ACC112 (cell line): ENCODE data around the gene IL15RA.

ENCODE experiments used
- H2AFZ ChIP-seq: fragments of 200-600 bp; sonication (generic); one replicate; pipeline ENCODE4 v1.6.0; 2017; ENCODE audit warnings: antibody characterized with exemption, low read length; ENCODE audit not compliant: unreplicated experiment
- H3K27ac ChIP-seq: fragments of 200-600 bp; sonication (generic); 2 replicates; pipeline ENCODE4 v1.5.1; 2014; ENCODE audit warnings: low read depth, mild to moderate bottlenecking, antibody characterized with exemption, low read length, moderate library complexity
- H3K27me3 ChIP-seq: fragments of 200-600 bp; sonication (generic); 2 replicates; pipeline ENCODE4 v1.6.1; 2014; ENCODE audit warnings: mild to moderate bottlenecking, antibody characterized with exemption, low read length, moderate library complexity, mixed read lengths; ENCODE audit not compliant: insufficient read depth
- H3K36me3 ChIP-seq: fragments of 200-600 bp; sonication (generic); 2 replicates; pipeline ENCODE4 v1.6.1; 2016; ENCODE audit warnings: mild to moderate bottlenecking, antibody characterized with exemption, low read length, moderate library complexity, mixed read lengths; ENCODE audit not compliant: insufficient read depth
- H3K4me1 ChIP-seq: fragments of 200-600 bp; sonication (generic); one replicate; pipeline ENCODE4 v1.6.1; 2016; ENCODE audit warnings: low read length, mixed read lengths; ENCODE audit not compliant: insufficient read depth, unreplicated experiment, control insufficient read depth
- H3K4me3 ChIP-seq: fragments of 200-600 bp; sonication (generic); 2 replicates; pipeline ENCODE4 v1.5.1; 2014; ENCODE audit warnings: mild to moderate bottlenecking, low read depth, low read length
- H3K79me2 ChIP-seq: fragments of 200-600 bp; sonication (generic); one replicate; pipeline ENCODE4 v1.6.0; 2016; ENCODE audit warnings: low read length; ENCODE audit not compliant: control insufficient read depth, unreplicated experiment, insufficient read depth

The IL15RA gene

GRCh38 chr10:5960070-5960972 is 17.0 kb downstream of the IL15RA start:
- Histone ChIP-seq H3K36me3 (no peaks in the 10 kb centered on the region), H2AFZ (no peak overlapping the region), H3K4me1 (peaks cover 10% of the 10 kb centered on the region), H3K4me3 (no peak overlapping the region), H3K27ac (no peak overlapping the region), H3K27me3 (no peaks in the 10 kb centered on the region), H3K79me2 (no peaks in the 10 kb centered on the region)

GRCh38 chr10:5959581-5960069 is 17.7 kb downstream of the IL15RA start:
- Histone ChIP-seq H3K4me3 (no peak overlapping the region), H3K27me3 (no peaks in the 10 kb centered on the region), H3K79me2 (no peaks in the 10 kb centered on the region), H2AFZ (no peak overlapping the region), H3K4me1 (peaks cover 10% of the 10 kb centered on the region), H3K27ac (no peak overlapping the region), H3K36me3 (no peaks in the 10 kb centered on the region)

DNA sequence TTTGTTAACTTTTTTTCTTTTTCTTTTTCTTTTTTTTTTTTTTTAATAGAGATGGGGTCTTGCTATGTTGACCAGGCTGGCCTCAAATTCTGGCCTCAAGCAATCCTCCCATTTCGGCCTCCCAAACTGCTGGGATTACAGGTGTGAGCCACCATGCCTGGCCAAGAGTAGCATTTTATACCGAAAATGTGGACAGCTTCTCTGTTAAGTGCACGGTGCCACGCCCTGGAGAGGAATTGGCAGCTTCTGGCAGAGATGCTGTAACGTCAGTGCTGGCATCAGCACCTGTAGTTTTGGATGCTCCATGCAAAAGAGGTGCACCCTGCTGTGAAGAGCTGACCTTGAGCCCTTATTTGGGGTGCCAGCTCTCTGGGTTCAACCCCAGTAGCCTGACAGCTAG is 18.2 kb downstream of the IL15RA start:
- H3K4me3 ChIP-seq: no peak overlapping the region
- no peak overlapping the region for H2AFZ ChIP-seq
- H3K27ac ChIP-seq: no peak overlapping the region

GRCh38 chr10:5958675-5959074 is 18.7 kb downstream of the IL15RA start:
- Histone ChIP-seq H3K4me1 (peaks cover 10% of the 10 kb centered on the region), H2AFZ (no peak overlapping the region), H3K27me3 (no peaks in the 10 kb centered on the region), H3K4me3 (no peak overlapping the region), H3K79me2 (no peaks in the 10 kb centered on the region), H3K36me3 (no peaks in the 10 kb centered on the region), H3K27ac (no peak overlapping the region)

More for the DNA sequence above, 18.2 kb downstream of the IL15RA start:
- Histone ChIP-seq H3K27me3 (no peaks in the 10 kb centered on the region), H3K36me3 (no peaks in the 10 kb centered on the region), H3K79me2 (no peaks in the 10 kb centered on the region), H3K4me1 (peaks cover 10% of the 10 kb centered on the region)

- Histone ChIP-seq H3K27ac (no peak overlapping the region), H3K4me1 (peaks cover 10% of the 10 kb centered on the region), H3K36me3 (no peaks in the 10 kb centered on the region), H3K27me3 (no peaks in the 10 kb centered on the region), H2AFZ (no peak overlapping the region), H3K79me2 (no peaks in the 10 kb centered on the region), H3K4me3 (no peak overlapping the region)
Observed at GRCh38 chr10:5958077-5958476, 19.3 kb downstream of the IL15RA start.

- Histone ChIP-seq H3K27ac (no peak overlapping the region), H3K4me1 (peaks cover 13% of the 10 kb centered on the region), H3K4me3 (no peak overlapping the region)
Observed at GRCh38 chr10:5956146-5956936, 21.0 kb downstream of the IL15RA start.

DNA sequence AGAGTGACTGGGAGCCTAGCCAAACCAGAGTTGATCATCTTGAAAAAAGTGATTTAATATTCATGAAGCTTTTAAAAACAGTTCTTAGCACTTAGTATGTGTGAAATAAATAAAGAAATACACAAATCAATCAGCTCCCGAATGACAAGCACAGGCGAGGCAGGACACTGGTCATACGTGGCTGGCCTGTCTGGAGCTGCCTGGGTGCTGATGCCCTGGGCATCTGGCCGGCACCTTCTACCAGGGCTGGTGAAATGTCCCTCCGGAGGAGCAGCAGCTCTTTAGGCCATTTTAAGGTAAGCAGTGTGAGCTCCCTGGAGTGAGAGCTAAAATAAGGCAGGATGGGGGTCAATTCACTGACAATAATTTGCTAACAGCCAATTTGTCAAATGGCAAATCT is 23.7 kb downstream of the IL15RA start:
- Histone ChIP-seq H3K79me2 (no peaks in the 10 kb centered on the region), H3K27me3 (no peaks in the 10 kb centered on the region), H3K4me3 (no peak overlapping the region), H3K27ac (no peak overlapping the region), H2AFZ (no peak overlapping the region), H3K36me3 (no peaks in the 10 kb centered on the region), H3K4me1 (peaks cover 21% of the 10 kb centered on the region)

More at GRCh38 chr10:5956146-5956936, 21.0 kb downstream of the IL15RA start:
- H3K36me3 ChIP-seq: no peaks in the 10 kb centered on the region
- H2AFZ ChIP-seq: no peak overlapping the region
- H3K27me3 ChIP-seq: no peaks in the 10 kb centered on the region
- H3K79me2 ChIP-seq: no peaks in the 10 kb centered on the region

DNA sequence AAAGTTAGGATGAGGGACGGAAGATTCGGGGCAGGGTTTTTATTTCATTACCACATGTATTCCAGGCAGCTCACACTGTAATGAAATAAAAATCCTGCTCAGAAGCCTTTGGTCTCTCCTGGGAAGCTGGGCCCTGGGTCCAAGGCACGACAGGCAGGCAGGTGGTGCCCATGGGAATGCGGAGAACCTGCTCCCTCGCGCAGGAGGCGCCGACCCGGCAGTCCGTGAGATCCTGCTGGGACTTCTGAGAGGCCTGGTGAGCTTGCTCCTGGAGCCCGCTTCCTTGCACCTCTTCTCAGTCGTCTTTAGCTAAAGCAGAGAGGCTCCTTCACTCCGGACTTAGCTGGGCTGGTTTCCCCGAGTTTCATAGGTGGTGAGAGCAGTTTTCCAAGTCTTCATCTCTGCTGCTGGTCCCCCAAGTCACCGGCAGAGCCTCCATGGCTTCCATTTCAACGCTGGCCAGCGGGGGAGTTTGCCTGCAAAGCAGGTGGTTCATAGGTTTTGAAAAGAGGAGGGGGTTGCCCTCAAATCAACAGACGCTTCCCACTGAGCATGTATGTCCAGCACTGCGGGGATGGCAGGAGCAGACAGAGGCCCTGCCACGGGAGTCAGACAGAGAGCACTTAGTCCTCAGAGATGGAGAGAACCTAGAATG is 24.5 kb downstream of the IL15RA start:
- Histone ChIP-seq H3K4me3 (no peak overlapping the region), H3K27ac (no peak overlapping the region), H3K36me3 (no peaks in the 10 kb centered on the region), H2AFZ (no peak overlapping the region), H3K27me3 (no peaks in the 10 kb centered on the region), H3K4me1 (peaks cover 13% of the 10 kb centered on the region), H3K79me2 (no peaks in the 10 kb centered on the region)

GRCh38 chr10:5951721-5952407 is 25.5 kb downstream of the IL15RA start:
- Histone ChIP-seq H3K4me1 (peaks cover 12% of the 10 kb centered on the region), H3K27me3 (no peaks in the 10 kb centered on the region), H3K79me2 (no peaks in the 10 kb centered on the region), H3K36me3 (no peaks in the 10 kb centered on the region), H3K4me3 (no peak overlapping the region), H2AFZ (no peak overlapping the region), H3K27ac (no peak overlapping the region)

DNA sequence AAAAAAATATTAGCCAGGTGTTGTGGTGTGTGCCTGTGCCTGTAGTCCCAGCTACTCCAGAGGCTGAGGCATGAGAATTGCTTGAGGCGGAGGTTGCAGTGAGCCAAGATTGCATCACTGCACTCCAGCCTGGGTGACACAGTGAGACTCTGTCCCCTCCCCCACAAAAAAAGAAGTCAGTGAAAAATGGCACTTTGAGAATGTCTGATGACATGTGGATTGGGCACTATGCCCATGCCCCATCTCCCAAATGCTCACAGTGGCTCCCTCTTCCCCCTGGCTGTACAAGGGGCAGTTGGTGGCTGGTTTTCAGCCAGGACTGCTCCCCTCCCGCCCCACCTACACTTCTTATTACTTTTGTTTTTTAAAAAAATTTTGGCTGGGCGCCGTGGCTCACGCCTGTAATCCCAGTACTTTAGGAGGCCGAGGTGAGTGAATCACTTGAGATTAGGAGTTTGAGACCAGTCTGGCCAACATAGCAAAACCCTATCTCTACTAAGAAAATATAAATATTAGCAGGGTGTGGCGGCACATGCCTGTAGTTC is 26.1 kb downstream of the IL15RA start:
- Histone ChIP-seq H3K79me2 (no peaks in the 10 kb centered on the region), H2AFZ (peak overlapping the region; percentile 10), H3K27me3 (no peaks in the 10 kb centered on the region), H3K4me3 (no peak overlapping the region), H3K27ac (peak overlapping the region; percentile 53; the same call in 1 of the 2 replicates), H3K4me1 (peaks cover 16% of the 10 kb centered on the region), H3K36me3 (no peaks in the 10 kb centered on the region)
